SH-SY5Y (cell line): ENCODE results near the gene SMIM5.

Source experiments
- GATA2 ChIP-seq: IDR thresholded peaks from 2 replicates; pipeline ENCODE4 v1.6.1; 2011; ENCODE audit warnings: mild to moderate bottlenecking, low read depth, low read length
- GATA3 ChIP-seq: IDR thresholded peaks from 2 replicates; pipeline ENCODE4 v1.6.1; 2011; ENCODE audit warnings: low read depth, mild to moderate bottlenecking, low read length, moderate library complexity

DNA sequence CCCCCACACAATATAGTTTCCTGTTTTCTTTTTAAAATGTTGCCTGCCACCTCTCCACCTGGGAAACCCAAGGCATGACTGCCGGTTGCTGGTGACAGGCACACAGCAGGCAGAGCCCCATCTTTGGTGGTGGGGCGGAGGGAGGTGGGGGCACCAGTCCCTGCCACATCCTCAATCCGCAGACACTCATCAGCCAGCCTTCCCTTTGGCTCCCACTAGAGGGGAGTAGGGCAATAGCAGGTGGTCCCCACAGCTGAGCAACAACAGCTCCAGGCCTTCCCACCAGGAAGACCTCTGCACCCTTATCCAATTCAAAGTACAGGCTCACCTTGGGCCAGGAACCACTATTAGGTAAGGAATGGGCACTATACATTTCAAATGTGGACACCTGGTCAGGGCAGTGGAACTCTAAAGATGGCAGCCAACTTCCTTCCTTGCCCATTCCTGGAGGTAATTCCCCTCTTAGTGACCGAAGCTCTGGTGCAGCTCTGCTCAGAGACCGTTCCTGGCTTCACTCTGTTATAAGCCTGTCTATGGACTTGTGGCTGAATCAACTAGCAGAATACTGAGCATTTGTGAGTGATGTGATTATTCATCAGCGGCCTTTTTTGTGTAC lies 19.8 kb downstream of the SMIM5 start:
- no peak for TF ChIP-seq GATA2
- no peak for TF ChIP-seq GATA3
